HCT116 (cell line): Measurements from ENCODE around the gene ACTG1.

Source experiments
- ATF3 ChIP-seq: IDR thresholded peaks from 2 replicates; pipeline ENCODE4 v1.6.1; 2012
- EZH2phosphoT487 ChIP-seq: fragments of 200-600 bp; IDR thresholded peaks from 2 replicates; pipeline ENCODE4 v1.6.1; 2018; ENCODE audit warnings: antibody characterized with exemption, borderline replicate concordance
- ZBTB33 ChIP-seq: IDR thresholded peaks from 2 replicates; pipeline ENCODE4 v1.6.1; 2011; ENCODE audit warnings: mild to moderate bottlenecking, low read length, moderate library complexity; ENCODE audit not compliant: insufficient replicate concordance; ENCODE audit errors: extremely low read depth

GRCh38 chr17:81509972-81510784 lies 2.4 kb downstream of the ACTG1 start:
- no peak for TF ChIP-seq EZH2phosphoT487
- no peak for TF ChIP-seq ZBTB33
- no peak for TF ChIP-seq ATF3
